Aorta (tissue), 5 donors: ENCODE results near the gene PRRT1B. TPM values are rescaled to one million over a fixed set of nuclear protein-coding genes. Genes with fewer than 3 reads are reported as not detected.

Experiments used
- ATAC-seq: fragments of 200-7000 bp; cut with Tn5 transposase; one replicate; pipeline ENCODE4 v1.9.1; 2022; ENCODE audit warnings: moderate library complexity; ENCODE audit not compliant: low FRiP score
- DNase-seq, 2 donors: peaks; one replicate each; pipeline ENCODE4 v3.0.0-alpha.2; 2020
- H3K27ac ChIP-seq, 2 donors: one replicate each; pipeline ENCODE4 v1.5.1; 2013; ENCODE audit warnings: low read length in 2 of 2, mild to moderate bottlenecking in 2 of 2, moderate library complexity in 2 of 2, control low read depth in 1 of 2, inconsistent platforms in 1 of 2, low read depth in 1 of 2
- H3K27me3 ChIP-seq, 2 donors: one replicate each; pipeline ENCODE4 v1.6.1; 2013; ENCODE audit warnings: control low read depth in 1 of 2, low read length in 1 of 2, mild to moderate bottlenecking in 1 of 2, moderate library complexity in 1 of 2; ENCODE audit not compliant: insufficient read depth in 2 of 2, control insufficient read depth in 1 of 2
- H3K36me3 ChIP-seq, 2 donors: one replicate each; pipeline ENCODE4 v1.6.1; 2013; ENCODE audit warnings: control low read depth in 1 of 2, low read length in 1 of 2, mild to moderate bottlenecking in 1 of 2; ENCODE audit not compliant: insufficient read depth in 2 of 2, control insufficient read depth in 1 of 2
- H3K4me1 ChIP-seq, 2 donors: one replicate each; pipeline ENCODE4 v1.6.1; 2013; ENCODE audit warnings: low read length in 2 of 2, control low read depth in 1 of 2, mild to moderate bottlenecking in 1 of 2, moderate library complexity in 1 of 2; ENCODE audit not compliant: insufficient read depth in 2 of 2, control insufficient read depth in 1 of 2
- H3K4me3 ChIP-seq, 2 donors: one replicate each; pipeline ENCODE4 v1.5.1; 2013; ENCODE audit warnings: low read length in 2 of 2, control low read depth in 1 of 2, mild to moderate bottlenecking in 1 of 2
- H3K9me3 ChIP-seq: one replicate; pipeline ENCODE4 v1.6.1; 2013; ENCODE audit warnings: mild to moderate bottlenecking, low read length; ENCODE audit not compliant: control insufficient read depth
- WGBS, 2 donors: extraction: QIAGEN DNeasy Blood & Tissue Kit; methylation state at CpG; one replicate each; pipeline ENCODE4 v1.1.7; 2013; 5-methylcytosine and 5-hydroxymethylcytosine counted together
- intact Hi-C, 2 donors: fragments of 100-400 bp; cut with DNase I; formaldehyde crosslinking; loops; one replicate each; pipeline versions ENCODE4 v1.14.2 to v1.15.0; 2022
- polyA plus RNA-seq, 2 donors: library from polyadenylated mRNA; stranded (reverse); fragments of 200-250 nt; gene quantifications; one replicate each; pipeline ENCODE4 v1.2.3, GENCODE V29; 2013
- total RNA-seq, 2 donors: library from RNA; stranded (reverse); fragmentation: NEBNext Ultra II Directional; extraction: Animal tissue kit (Norgen Biotek cat#: 25700); gene quantifications; one replicate each; pipeline ENCODE4 v1.2.1, GENCODE V29; 2021
- donor health status: healthy with polysubstance abuse.
- donor health status: Bipolar disorder and iron deficiency.
- donor health status: DM: no; HTN: no; CAD: no.
- donor health status: DM: no; HTN: no; CAD: no.
- donor health status: DM: yes; HTN: yes; CAD: no.

Gene PRRT1B
- total and polyA plus RNA-seq, 4 donors, result not detected

DNA sequence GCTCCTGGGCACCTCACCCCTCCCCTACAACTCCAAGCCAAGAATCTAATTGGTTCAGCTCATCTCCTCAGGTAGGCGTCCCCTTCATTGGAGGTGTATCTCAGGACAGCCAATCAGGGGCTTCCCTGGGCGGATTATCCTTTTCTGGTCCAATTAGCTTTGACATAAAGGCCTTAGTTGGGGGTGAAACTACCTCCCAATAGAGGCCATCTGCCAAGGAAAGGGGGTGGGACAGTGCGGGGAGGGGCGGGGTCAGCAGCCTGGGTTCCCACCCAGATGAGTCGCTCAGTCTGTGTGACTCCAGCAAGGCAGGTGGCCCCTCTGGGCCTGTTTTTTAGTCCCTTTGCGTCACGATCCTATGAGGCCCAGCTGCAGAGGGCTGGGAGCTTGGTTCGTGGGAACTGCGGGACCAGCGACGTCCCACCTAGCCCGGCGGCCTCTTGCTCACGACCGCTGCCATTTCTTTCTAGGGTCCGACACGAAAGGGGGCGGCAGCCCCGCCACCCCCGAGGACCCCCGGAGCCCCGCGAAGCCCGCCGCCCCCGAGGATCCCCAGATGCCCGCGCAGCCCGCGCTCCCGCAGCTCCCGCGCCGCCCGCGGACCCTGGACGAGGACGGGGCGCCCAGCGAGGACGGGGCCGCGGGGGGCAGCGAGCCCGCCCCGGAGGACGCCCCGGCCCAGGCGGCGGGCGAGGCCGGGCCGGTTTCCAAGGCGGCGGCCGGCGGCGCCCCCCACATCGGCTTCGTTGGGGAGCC lies 8.9 kb downstream of the PRRT1B start:
- Histone ChIP-seq H3K4me3 (no peak overlapping the region), H3K4me1 (no peaks in the 10 kb centered on the region), H3K9me3 (no peaks in the 10 kb centered on the region), H3K36me3 (no peaks in the 10 kb centered on the region), H3K27me3 (no peaks in the 10 kb centered on the region), H3K27ac (no peak overlapping the region)
- 21 to 30% methylated on average over 24 to 60 of the region's 60 CpGs for WGBS, 2 donors
- intact Hi-C loops, result no loop called here
- no peak for ATAC-seq
- DNase-seq, result no peak

- 21 to 22% methylated on average over 32 to 54 of the region's 54 CpGs for WGBS, 2 donors
- H3K27ac ChIP-seq, result no peak overlapping the region
- ATAC-seq, result no peak
- H3K9me3 ChIP-seq, result no peaks in the 10 kb centered on the region
- H3K4me3 ChIP-seq, result no peak overlapping the region
- no peaks in the 10 kb centered on the region for H3K4me1 ChIP-seq
- intact Hi-C loops, result no loop called here
- DNase-seq, result no peak
- no peaks in the 10 kb centered on the region for H3K27me3 ChIP-seq
- H3K36me3 ChIP-seq, result no peaks in the 10 kb centered on the region
Observed at GRCh38 chr9:131554843-131555351, 9.6 kb downstream of the PRRT1B start.

DNA sequence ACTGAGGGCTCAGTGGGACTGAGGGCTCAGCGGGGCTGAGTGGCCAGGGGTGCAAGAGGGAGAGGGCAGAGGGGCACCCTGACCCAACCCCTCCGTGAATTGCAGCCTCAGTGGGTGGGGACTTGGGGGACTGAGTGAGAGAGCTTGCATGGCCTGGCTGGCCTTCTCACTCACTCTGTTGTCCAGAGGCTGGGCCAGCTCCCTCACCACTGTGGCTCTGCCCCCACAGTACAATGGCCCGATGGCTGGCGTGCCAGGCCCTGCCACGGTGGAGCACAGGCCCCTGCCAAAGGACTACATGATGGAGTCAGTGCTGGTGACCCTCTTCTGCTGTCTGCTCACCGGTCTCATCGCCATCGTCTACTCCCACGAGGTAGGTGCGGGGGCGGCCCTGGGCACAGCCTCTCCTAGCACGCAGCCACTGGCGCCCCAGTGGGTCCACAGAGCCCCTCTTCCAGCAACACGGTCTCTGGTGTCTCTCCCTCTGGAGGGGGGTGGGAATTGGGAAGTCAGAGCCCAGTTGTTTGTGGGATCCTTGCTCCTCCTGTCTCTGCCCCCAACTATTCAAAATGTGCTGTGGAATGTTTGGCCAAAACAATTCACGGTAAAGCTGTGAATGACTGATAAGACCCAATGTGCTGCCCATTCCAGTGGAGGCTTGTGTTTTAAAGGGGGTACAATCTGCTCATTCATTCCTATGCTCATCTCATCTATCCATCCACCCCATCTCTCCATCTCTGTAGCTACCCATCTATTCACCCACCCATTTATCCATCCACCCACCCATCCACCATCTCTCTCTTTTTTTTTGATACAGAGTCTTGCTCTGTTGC lies 10.7 kb downstream of the PRRT1B start:
- WGBS, 2 donors, result 82 to 85% methylated on average over 15 of the region's 15 CpGs
- ATAC-seq, result peak; percentile 29
- intact Hi-C loops, result no loop called here
- no peak overlapping the region for H3K4me3 ChIP-seq
- no peaks in the 10 kb centered on the region for H3K36me3 ChIP-seq
- no peaks in the 10 kb centered on the region for H3K27me3 ChIP-seq
- no peak overlapping the region for H3K27ac ChIP-seq
- no peaks in the 10 kb centered on the region for H3K9me3 ChIP-seq
- no peaks in the 10 kb centered on the region for H3K4me1 ChIP-seq
- no peak for DNase-seq

DNA sequence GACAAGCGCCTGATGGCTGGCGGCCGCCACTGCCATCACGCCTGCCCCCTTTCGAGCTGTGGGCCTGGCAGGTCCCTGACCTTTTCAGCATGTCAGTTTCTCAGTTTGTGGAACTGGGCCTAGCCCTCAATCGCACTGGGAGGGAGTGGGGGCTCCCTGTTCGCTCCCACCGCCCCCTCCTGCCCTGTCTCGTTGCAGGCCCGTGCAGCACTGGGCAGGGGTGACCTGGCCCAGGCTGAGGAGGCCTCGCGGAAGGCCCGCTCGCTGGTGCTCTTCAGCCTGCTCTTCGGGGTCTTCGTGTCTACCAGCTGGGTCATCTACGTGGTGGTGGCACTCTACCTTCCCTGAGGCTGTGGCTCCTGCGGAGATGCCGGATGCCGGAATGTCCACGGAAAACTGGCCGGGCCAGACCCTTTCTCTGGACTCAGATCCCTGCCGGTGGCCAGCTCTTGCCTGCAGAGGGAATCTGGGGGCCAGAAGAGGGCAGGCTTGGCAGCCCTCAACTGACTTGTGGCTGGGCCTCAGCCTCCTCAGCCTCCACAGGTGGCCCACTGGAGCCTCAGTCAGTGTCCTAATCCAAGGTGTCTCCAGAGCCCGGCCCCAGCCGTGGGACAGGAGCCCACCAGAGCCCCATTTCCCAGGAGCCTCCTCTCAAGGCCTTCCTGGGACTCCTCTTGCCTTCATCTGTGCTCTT lies 12.7 kb downstream of the PRRT1B start:
- DNase-seq (no peak), ATAC-seq (no peak)
- H3K4me3 ChIP-seq, result no peak overlapping the region
- no peak overlapping the region for H3K27ac ChIP-seq
- no peaks in the 10 kb centered on the region for H3K9me3 ChIP-seq
- H3K4me1 ChIP-seq, result no peaks in the 10 kb centered on the region
- H3K27me3 ChIP-seq, result no peaks in the 10 kb centered on the region
- 92 to 95% methylated on average over 25 of the region's 25 CpGs for WGBS, 2 donors
- intact Hi-C loops, result no loop called here
- H3K36me3 ChIP-seq, result no peaks in the 10 kb centered on the region

DNA sequence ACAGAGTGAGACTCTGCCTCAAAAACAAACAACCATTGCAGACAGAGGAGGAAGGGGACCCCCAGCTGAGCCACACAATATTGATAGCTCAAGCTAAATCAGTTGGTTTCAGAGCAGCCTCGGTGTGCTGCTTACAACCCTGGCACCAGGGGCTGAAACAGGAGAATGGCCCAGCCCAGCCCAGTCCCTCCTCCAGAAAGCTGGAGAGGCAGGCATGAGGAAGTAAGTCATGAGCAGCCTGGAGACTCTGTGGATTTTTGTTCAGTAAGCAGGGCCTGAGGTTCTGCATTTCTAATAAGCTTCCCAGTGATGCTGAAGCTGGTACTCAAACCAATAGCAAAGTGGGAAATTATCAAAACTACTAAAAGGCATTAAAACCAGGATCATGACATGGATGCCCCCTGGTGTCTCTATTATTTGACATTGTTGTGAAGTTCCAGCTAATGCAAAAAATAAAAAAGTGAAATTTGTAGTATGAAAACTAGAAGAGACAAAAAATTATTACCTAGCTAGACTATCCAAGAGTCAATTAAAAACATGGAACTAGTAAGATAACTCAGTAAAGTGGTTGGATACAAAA lies 14.2 kb downstream of the PRRT1B start:
- Histone ChIP-seq H3K36me3 (no peaks in the 10 kb centered on the region), H3K27me3 (no peaks in the 10 kb centered on the region), H3K4me3 (no peak overlapping the region), H3K4me1 (no peaks in the 10 kb centered on the region), H3K9me3 (no peaks in the 10 kb centered on the region), H3K27ac (no peak overlapping the region)
- DNase-seq (no peak), ATAC-seq (no peak)
- intact Hi-C loops, result no loop called here
- 69 to 71% methylated on average over 1 of the region's 1 CpG for WGBS, 2 donors

GRCh38 chr9:131562032-131562959 lies 17.0 kb downstream of the PRRT1B start:
- no peaks in the 10 kb centered on the region for H3K36me3 ChIP-seq
- intact Hi-C loops, result no loop called here
- ATAC-seq, result no peak

DNA sequence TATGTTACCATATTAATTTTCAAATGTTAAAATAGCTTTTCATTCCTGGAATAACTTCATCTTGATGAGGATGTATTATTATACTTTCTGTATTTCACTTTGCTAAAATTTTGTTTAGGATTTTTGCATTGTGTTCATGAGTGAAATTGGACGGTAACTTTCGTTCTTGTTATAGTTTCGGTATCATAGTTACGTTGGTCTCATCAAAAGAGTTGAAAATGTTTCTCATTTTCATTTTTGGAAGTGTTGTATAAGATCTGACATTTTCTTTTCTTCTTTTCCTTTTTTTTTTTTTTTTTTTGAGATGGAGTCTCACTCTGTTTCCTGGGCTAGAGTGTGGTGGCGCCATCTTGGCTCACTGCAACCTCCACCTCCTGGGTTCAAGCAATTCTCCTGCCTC lies 20.0 kb downstream of the PRRT1B start:
- WGBS, 2 donors, result 94 to 95% methylated on average over 5 of the region's 5 CpGs
- Histone ChIP-seq H3K9me3 (no peaks in the 10 kb centered on the region), H3K36me3 (no peaks in the 10 kb centered on the region), H3K27me3 (no peaks in the 10 kb centered on the region), H3K27ac (no peak overlapping the region), H3K4me3 (no peak overlapping the region), H3K4me1 (no peaks in the 10 kb centered on the region)
- DNase-seq (no peak), ATAC-seq (no peak)
- intact Hi-C loops, result no loop called here

More at GRCh38 chr9:131562032-131562959, 17.0 kb downstream of the PRRT1B start:
- no peaks in the 10 kb centered on the region for H3K9me3 ChIP-seq
- DNase-seq, result no peak
- no peaks in the 10 kb centered on the region for H3K27me3 ChIP-seq
- H3K4me3 ChIP-seq, result no peak overlapping the region
- WGBS, 2 donors, result 51 to 54% methylated on average over 9 of the region's 9 CpGs
- no peak overlapping the region for H3K27ac ChIP-seq
- no peaks in the 10 kb centered on the region for H3K4me1 ChIP-seq
